GM12891 (cell line): ENCODE data around the gene MAPKBP1.

Experiments
- POLR2A ChIP-seq: IDR thresholded peaks from 2 replicates; pipeline ENCODE4 v1.6.1; 2011; ENCODE audit warnings: low read depth, low read length, control low read depth
- POLR2AphosphoS5 ChIP-seq: IDR thresholded peaks from 2 replicates; pipeline ENCODE4 v1.6.1; 2011; ENCODE audit warnings: low read depth, low read length, control low read depth
- POU2F2 ChIP-seq: IDR thresholded peaks from 2 replicates; pipeline ENCODE4 v1.6.1; 2011; ENCODE audit warnings: low read depth, mild to moderate bottlenecking, control low read depth, low read length, moderate library complexity
- SPI1 ChIP-seq: IDR thresholded peaks from 2 replicates; pipeline ENCODE4 v1.6.1; 2011; ENCODE audit warnings: low read depth, low read length, control low read depth
- TAF1 ChIP-seq: IDR thresholded peaks from 2 replicates; pipeline ENCODE4 v1.6.1; 2011; ENCODE audit warnings: low read depth, low read length, control low read depth

- no peak for TF ChIP-seq POLR2A
- no peak for TF ChIP-seq TAF1
- no peak for TF ChIP-seq POLR2AphosphoS5
- no peak for TF ChIP-seq SPI1
- TF ChIP-seq POU2F2, result no peak
Observed at GRCh38 chr15:41804361-41804760, 30.1 kb downstream of the MAPKBP1 start.
